ENCODE measurements around the gene PTPRD.

GRCh38 chr9:8863886-8864544, 1748.8 kb downstream of the PTPRD start:
- TF ChIP-seq POLR2A (IDR thresholded peaks at IDR 0.05; ENCODE audit: low read depth, low read length) (no peak), POLR2AphosphoS5 (IDR thresholded peaks at IDR 0.05; ENCODE audit: low read depth, low read length) (no peak)

Data from GM12892 (cell line).